Suprapubic skin (tissue), 4 donors: ENCODE results near the gene ZNRF3. TPM values are rescaled to one million over a fixed set of nuclear protein-coding genes. Genes with fewer than 3 reads are reported as not detected.

Experiments used
- DNase-seq, 2 donors: peaks; one replicate each; pipeline ENCODE4 v3.0.0-alpha.2; 2019; ENCODE audit warnings: low spot score in 2 of 2
- H3K27ac ChIP-seq: fragments of 200-600 bp; sonication (generic); one replicate; pipeline ENCODE4 v1.5.1; 2019
- H3K27me3 ChIP-seq: fragments of 200-600 bp; sonication (generic); one replicate; pipeline ENCODE4 v1.5.1; 2019
- H3K36me3 ChIP-seq: fragments of 200-600 bp; sonication (generic); one replicate; pipeline ENCODE4 v1.5.1; 2019
- H3K4me1 ChIP-seq: fragments of 200-600 bp; sonication (generic); one replicate; pipeline ENCODE4 v1.5.1; 2019
- H3K4me3 ChIP-seq: fragments of 200-600 bp; sonication (generic); one replicate; pipeline ENCODE4 v1.5.1; 2019; ENCODE audit warnings: mild to moderate bottlenecking
- H3K9me3 ChIP-seq: fragments of 200-600 bp; sonication (generic); one replicate; pipeline ENCODE4 v1.5.1; 2019
- CTCF ChIP-seq, 2 donors: fragments of 200-600 bp in 1 of 2; fragments of 450-650 bp in 1 of 2; sonication (generic) in 1 of 2; IDR thresholded peaks; one replicate each; pipeline ENCODE4 v1.5.1; 2016 to 2019; ENCODE audit warnings: antibody characterized with exemption in 2 of 2, mild to moderate bottlenecking in 1 of 2, moderate library complexity in 1 of 2
- EP300 ChIP-seq: sonication (generic); formaldehyde crosslinking; IDR thresholded peaks from one replicate; pipeline ENCODE4 v1.6.1; 2017; ENCODE audit warnings: antibody characterized with exemption
- POLR2A ChIP-seq, 2 donors: fragments of 450-650 bp; IDR thresholded peaks; one replicate each; pipeline ENCODE4 v1.6.1; 2017; ENCODE audit warnings: antibody characterized with exemption in 2 of 2, mild to moderate bottlenecking in 2 of 2, moderate library complexity in 2 of 2
- POLR2AphosphoS5 ChIP-seq, 3 donors: sonication (generic); formaldehyde crosslinking; IDR thresholded peaks; one replicate each; pipeline ENCODE4 v1.6.1; 2017; ENCODE audit warnings: antibody characterized with exemption in 3 of 3
- WGBS: methylation state at CpG from one replicate; pipeline ENCODE4 v1.1.5; 2018; 5-methylcytosine and 5-hydroxymethylcytosine counted together
- total RNA-seq, 4 donors: library from RNA; depleted of rRNA; stranded (reverse); fragments of >200 nt; gene quantifications; one replicate each; pipeline ENCODE4 v1.1.0, GENCODE V29; 2016

ZNRF3 gene
- total RNA-seq, 4 donors from 2014 or later, result 13.3 to 20.7 (median 18.4) TPM

DNA sequence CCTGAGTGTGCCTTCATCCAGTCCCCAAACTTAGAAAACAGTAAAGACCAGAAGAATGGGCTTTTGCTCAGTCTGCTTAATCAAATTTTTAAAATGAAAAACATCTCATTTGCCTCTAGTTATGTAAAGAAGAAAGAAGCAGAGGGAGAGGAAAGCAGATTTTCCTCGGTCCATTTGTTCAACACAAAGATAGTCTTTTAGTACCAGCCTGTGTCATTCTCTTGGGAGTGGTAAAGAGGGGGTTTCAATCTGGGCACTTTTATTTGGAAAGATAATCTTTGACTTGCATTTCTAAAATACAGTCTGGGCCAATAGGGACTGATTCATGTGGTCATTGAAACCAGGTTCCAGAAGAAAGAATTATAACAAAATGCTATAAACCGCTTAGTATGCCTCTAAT, 218.9 kb downstream of the ZNRF3 start:
- Histone ChIP-seq H3K4me1 (no peaks in the 10 kb centered on the region), H3K27ac (no peak overlapping the region), H3K36me3 (peaks cover 38% of the 10 kb centered on the region), H3K27me3 (no peaks in the 10 kb centered on the region), H3K9me3 (no peaks in the 10 kb centered on the region), H3K4me3 (no peak overlapping the region)
- 91% methylated on average over 2 of the region's 2 CpGs for WGBS
- TF ChIP-seq CTCF (IDR thresholded peaks at IDR 0.05) (no peak), POLR2AphosphoS5 (IDR thresholded peaks at IDR 0.05) (no peak), POLR2A (IDR thresholded peaks at IDR 0.05) (no peak), EP300 (no peak)
- DNase-seq, result no peak

- Histone ChIP-seq H3K4me1 (no peaks in the 10 kb centered on the region), H3K4me3 (no peak overlapping the region), H3K27ac (no peak overlapping the region), H3K9me3 (no peaks in the 10 kb centered on the region), H3K36me3 (peaks cover 37% of the 10 kb centered on the region), H3K27me3 (no peaks in the 10 kb centered on the region)
- DNase-seq, result no peak
- 82% methylated on average over 1 of the region's 1 CpG for WGBS
- TF ChIP-seq POLR2AphosphoS5 (IDR thresholded peaks at IDR 0.05), result no peak
- TF ChIP-seq EP300, result no peak
- TF ChIP-seq POLR2A (IDR thresholded peaks at IDR 0.05), result no peak
- TF ChIP-seq CTCF (IDR thresholded peaks at IDR 0.05), result no peak
These were observed 219.7 kb downstream of the ZNRF3 start for GRCh38 chr22:29103121-29103520.

- Histone ChIP-seq H3K36me3 (peaks cover 22% of the 10 kb centered on the region), H3K27ac (no peak overlapping the region), H3K4me3 (no peak overlapping the region), H3K27me3 (no peaks in the 10 kb centered on the region), H3K4me1 (peaks cover 6% of the 10 kb centered on the region), H3K9me3 (no peaks in the 10 kb centered on the region)
- WGBS, result 56% methylated on average over 2 of the region's 2 CpGs
- TF ChIP-seq POLR2AphosphoS5 (IDR thresholded peaks at IDR 0.05), result no peak
- no peak for TF ChIP-seq EP300
- no peak for TF ChIP-seq CTCF (IDR thresholded peaks at IDR 0.05)
- no peak for TF ChIP-seq POLR2A (IDR thresholded peaks at IDR 0.05)
- no peak for DNase-seq
These were observed 222.1 kb downstream of the ZNRF3 start for GRCh38 chr22:29105468-29105867.

DNA sequence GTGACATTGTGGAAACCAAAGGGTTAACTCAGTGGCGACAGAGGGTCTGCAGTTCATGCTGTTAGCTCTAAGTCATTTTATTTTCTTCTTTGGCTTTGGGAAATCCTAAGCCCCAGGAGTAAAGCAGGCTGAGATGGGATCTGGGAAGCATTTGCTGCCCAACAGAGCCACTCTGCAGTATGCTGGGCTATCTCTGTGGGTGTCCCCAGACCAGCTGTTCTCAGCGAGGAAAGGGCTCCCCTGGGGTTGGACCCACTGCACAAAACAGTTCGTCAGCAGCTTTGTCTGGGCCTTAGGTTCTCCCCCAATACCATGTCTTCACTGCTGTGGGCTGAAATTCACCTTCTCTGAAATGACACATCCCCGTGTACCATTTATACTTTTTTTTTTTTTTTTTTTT, 223.5 kb downstream of the ZNRF3 start:
- H3K9me3 ChIP-seq, result no peaks in the 10 kb centered on the region
- H3K27me3 ChIP-seq, result no peaks in the 10 kb centered on the region
- DNase-seq, result no peak
- H3K36me3 ChIP-seq, result peaks cover 16% of the 10 kb centered on the region
- H3K27ac ChIP-seq, result no peak overlapping the region
- peaks cover 6% of the 10 kb centered on the region for H3K4me1 ChIP-seq
- TF ChIP-seq POLR2A (IDR thresholded peaks at IDR 0.05) (no peak), POLR2AphosphoS5 (IDR thresholded peaks at IDR 0.05) (no peak), EP300 (no peak), CTCF (IDR thresholded peaks at IDR 0.05) (no peak)
- no peak overlapping the region for H3K4me3 ChIP-seq
- 71% methylated on average over 4 of the region's 4 CpGs for WGBS

Other genes with a start within 250 kb of the ZNRF3 start
- gene TTC28, start 203.7 kb upstream of the ZNRF3 start, total RNA-seq, result 10 to 100 TPM in 2 of 4 donors, 1 to 10 TPM in 2; 8.1 to 23.1 (median 11.7) TPM
- gene CHEK2, start 141.8 kb upstream of the ZNRF3 start, total RNA-seq, result 10 to 100 TPM in 2 of 4 donors, 1 to 10 TPM in 2; 6.1 to 14.8 (median 10.0) TPM
- 10 to 100 TPM; 14.2 to 28.1 (median 20.5) TPM for gene HSCB, start 141.5 kb upstream of the ZNRF3 start, total RNA-seq
- 10 to 100 TPM; 12.0 to 21.2 (median 16.6) TPM for gene CCDC117, start 110.9 kb upstream of the ZNRF3 start, total RNA-seq
- gene XBP1, start 83.0 kb upstream of the ZNRF3 start, total RNA-seq, result 100 to 1,000 TPM; 220 to 305 (median 237) TPM
- gene C22orf31, start 178.3 kb downstream of the ZNRF3 start, total RNA-seq, result not detected
- gene KREMEN1, start 189.5 kb downstream of the ZNRF3 start, total RNA-seq, result 10 to 100 TPM; 51.6 to 71.1 (median 60.9) TPM